Muscle layer of colon (tissue), 2 donors: ENCODE measurements around the gene SMIM35.

Experiments used
- H3K27ac ChIP-seq: one replicate; pipeline ENCODE4 v1.7.0; 2013; ENCODE audit warnings: low read depth, mild to moderate bottlenecking, low read length, moderate library complexity
- H3K27me3 ChIP-seq, 2 donors: one replicate each; pipeline ENCODE4 v1.7.0; 2013; ENCODE audit warnings: low read length in 2 of 2, mild to moderate bottlenecking in 2 of 2; ENCODE audit not compliant: insufficient read depth in 2 of 2, control insufficient read depth in 1 of 2
- H3K36me3 ChIP-seq: one replicate; pipeline ENCODE4 v1.7.0; 2013; ENCODE audit warnings: mild to moderate bottlenecking, low read length; ENCODE audit not compliant: insufficient read depth
- H3K4me1 ChIP-seq: one replicate; pipeline ENCODE4 v1.7.0; 2013; ENCODE audit warnings: mild to moderate bottlenecking, low read length; ENCODE audit not compliant: insufficient read depth
- H3K4me3 ChIP-seq, 2 donors: one replicate each; pipeline ENCODE4 v1.7.0; 2013; ENCODE audit warnings: low read length in 2 of 2, low read depth in 1 of 2, mild to moderate bottlenecking in 1 of 2, moderate library complexity in 1 of 2
- H3K9ac ChIP-seq: one replicate; pipeline ENCODE4 v1.7.0; 2013; ENCODE audit warnings: low read length
- H3K9me3 ChIP-seq: one replicate; pipeline ENCODE4 v1.7.0; 2013; ENCODE audit warnings: mild to moderate bottlenecking, low read length
- donor health status: abdominal sarcoma.
- donor health status: Adenocarcinoma of cecum.

SMIM35 gene

GRCh38 chr11:118090545-118091162 lies 3.9 kb upstream of the SMIM35 start:
- no peaks in the 10 kb centered on the region for H3K27me3 ChIP-seq
- no peak overlapping the region for H3K4me3 ChIP-seq
- H3K9me3 ChIP-seq = no peaks in the 10 kb centered on the region
- no peak overlapping the region for H3K9ac ChIP-seq
- H3K36me3 ChIP-seq = no peaks in the 10 kb centered on the region
- peaks cover 7% of the 10 kb centered on the region for H3K4me1 ChIP-seq
- H3K27ac ChIP-seq = no peak overlapping the region

- Histone ChIP-seq H3K9me3 (no peaks in the 10 kb centered on the region), H3K27me3 (no peaks in the 10 kb centered on the region), H3K9ac (no peak overlapping the region), H3K4me1 (peaks cover 18% of the 10 kb centered on the region), H3K27ac (no peak overlapping the region), H3K36me3 (no peaks in the 10 kb centered on the region), H3K4me3 (no peak overlapping the region)
These were observed 1.8 kb upstream of the SMIM35 start for GRCh38 chr11:118088531-118088930.

GRCh38 chr11:118087931-118088330 lies 1.2 kb upstream of the SMIM35 start:
- H3K9ac ChIP-seq = no peak overlapping the region
- no peak overlapping the region for H3K27ac ChIP-seq
- H3K4me3 ChIP-seq = no peak overlapping the region
- no peaks in the 10 kb centered on the region for H3K9me3 ChIP-seq
- H3K36me3 ChIP-seq = no peaks in the 10 kb centered on the region
- H3K4me1 ChIP-seq = peaks cover 21% of the 10 kb centered on the region
- H3K27me3 ChIP-seq = no peaks in the 10 kb centered on the region

- no peak overlapping the region for H3K9ac ChIP-seq
- no peaks in the 10 kb centered on the region for H3K9me3 ChIP-seq
- no peaks in the 10 kb centered on the region for H3K27me3 ChIP-seq
- H3K4me3 ChIP-seq = no peak overlapping the region
- H3K36me3 ChIP-seq = no peaks in the 10 kb centered on the region
- peaks cover 25% of the 10 kb centered on the region for H3K4me1 ChIP-seq
- no peak overlapping the region for H3K27ac ChIP-seq
These were observed 2.1 kb downstream of the SMIM35 start for GRCh38 chr11:118084656-118085055.

- Histone ChIP-seq H3K4me3 (no peak overlapping the region), H3K27ac (no peak overlapping the region), H3K36me3 (no peaks in the 10 kb centered on the region), H3K4me1 (peaks cover 25% of the 10 kb centered on the region), H3K9me3 (no peaks in the 10 kb centered on the region), H3K9ac (no peak overlapping the region), H3K27me3 (no peaks in the 10 kb centered on the region)
These were observed 2.5 kb downstream of the SMIM35 start for GRCh38 chr11:118084247-118084646.

GRCh38 chr11:118082880-118083552 lies 3.7 kb downstream of the SMIM35 start:
- H3K4me3 ChIP-seq = no peak overlapping the region
- H3K9me3 ChIP-seq = no peaks in the 10 kb centered on the region
- no peak overlapping the region for H3K27ac ChIP-seq
- peaks cover 25% of the 10 kb centered on the region for H3K4me1 ChIP-seq
- H3K27me3 ChIP-seq = no peaks in the 10 kb centered on the region
- no peak overlapping the region for H3K9ac ChIP-seq
- no peaks in the 10 kb centered on the region for H3K36me3 ChIP-seq

GRCh38 chr11:118081241-118081958 lies 5.4 kb downstream of the SMIM35 start:
- H3K27me3 ChIP-seq = no peaks in the 10 kb centered on the region
- no peak overlapping the region for H3K27ac ChIP-seq
- no peak overlapping the region for H3K9ac ChIP-seq
- H3K36me3 ChIP-seq = no peaks in the 10 kb centered on the region
- H3K4me3 ChIP-seq = no peak overlapping the region
- peaks cover 18% of the 10 kb centered on the region for H3K4me1 ChIP-seq
- H3K9me3 ChIP-seq = no peaks in the 10 kb centered on the region

GRCh38 chr11:118080296-118080695 lies 6.5 kb downstream of the SMIM35 start:
- no peaks in the 10 kb centered on the region for H3K9me3 ChIP-seq
- no peak overlapping the region for H3K4me3 ChIP-seq
- H3K9ac ChIP-seq = no peak overlapping the region
- H3K27ac ChIP-seq = no peak overlapping the region
- H3K4me1 ChIP-seq = peaks cover 18% of the 10 kb centered on the region
- no peaks in the 10 kb centered on the region for H3K36me3 ChIP-seq
- H3K27me3 ChIP-seq = no peaks in the 10 kb centered on the region

GRCh38 chr11:118079491-118079890 lies 7.3 kb downstream of the SMIM35 start:
- H3K27ac ChIP-seq = no peak overlapping the region
- no peak overlapping the region for H3K9ac ChIP-seq
- H3K27me3 ChIP-seq = no peaks in the 10 kb centered on the region
- no peaks in the 10 kb centered on the region for H3K36me3 ChIP-seq
- H3K9me3 ChIP-seq = no peaks in the 10 kb centered on the region
- no peak overlapping the region for H3K4me3 ChIP-seq
- H3K4me1 ChIP-seq = peaks cover 17% of the 10 kb centered on the region

- H3K9me3 ChIP-seq = no peaks in the 10 kb centered on the region
- no peak overlapping the region for H3K9ac ChIP-seq
- H3K4me1 ChIP-seq = peaks cover 12% of the 10 kb centered on the region
- no peak overlapping the region for H3K27ac ChIP-seq
- no peaks in the 10 kb centered on the region for H3K36me3 ChIP-seq
- H3K4me3 ChIP-seq = no peak overlapping the region
- no peaks in the 10 kb centered on the region for H3K27me3 ChIP-seq
These were observed 7.8 kb downstream of the SMIM35 start for GRCh38 chr11:118078911-118079411.

GRCh38 chr11:118076754-118077281 lies 9.9 kb downstream of the SMIM35 start, which contains the start of gene TMPRSS4:
TMPRSS4 (plus strand) TSS chr11:118077078; CDS start chr11:118077303, 225 bp downstream.
- Histone ChIP-seq H3K4me3 (no peak within 1 kb of the TSS), H3K27ac (no peak within 1 kb of the TSS), H3K4me1 (no peaks in the 10 kb centered on the region), H3K9me3 (no peaks in the 10 kb centered on the region), H3K27me3 (no peaks in the 10 kb centered on the region), H3K9ac (no peak within 1 kb of the TSS), H3K36me3 (no peaks in the 10 kb centered on the region)
